Gastroesophageal sphincter (tissue), 4 donors: ENCODE measurements around the gene CGN. TPM values are rescaled to one million over a fixed set of nuclear protein-coding genes. Genes with fewer than 3 reads are reported as not detected.

Experiments
- ATAC-seq: fragments of 150-250 bp; one replicate; pipeline ENCODE4 v1.9.1; 2016; ENCODE audit warnings: mild to moderate bottlenecking, moderate library complexity
- H3K27ac ChIP-seq, 4 donors: fragments of 200-600 bp; sonication (generic) in 3 of 4; 1 replicate in 3 of 4; 2 replicates in 1 of 4; pipeline ENCODE4 v1.5.1; 2016 to 2019
- H3K27me3 ChIP-seq: fragments of 200-600 bp; sonication (generic); one replicate; pipeline ENCODE4 v1.5.1; 2019
- H3K36me3 ChIP-seq, 2 donors: fragments of 200-600 bp; sonication (generic); one replicate each; pipeline ENCODE4 v1.5.1; 2019; ENCODE audit warnings: control low read depth in 1 of 2
- H3K4me1 ChIP-seq, 3 donors: fragments of 200-600 bp; sonication (generic); 1 replicate in 2 of 3; 2 replicates in 1 of 3; pipeline ENCODE4 v1.5.1; 2016 to 2019; ENCODE audit warnings: control low read depth in 2 of 3
- H3K4me3 ChIP-seq, 2 donors: fragments of 200-600 bp; sonication (generic); one replicate each; pipeline ENCODE4 v1.5.1; 2019; ENCODE audit warnings: mild to moderate bottlenecking in 1 of 2, moderate library complexity in 1 of 2
- H3K9me3 ChIP-seq, 3 donors: fragments of 200-600 bp; sonication (generic); one replicate each; pipeline ENCODE4 v1.5.1; 2017 to 2019; ENCODE audit warnings: control low read depth in 2 of 3
- EP300 ChIP-seq: sonication (generic); formaldehyde crosslinking; IDR thresholded peaks from one replicate; pipeline ENCODE4 v1.6.1; 2017; ENCODE audit warnings: antibody characterized with exemption, mild to moderate bottlenecking
- POLR2A ChIP-seq, 2 donors: fragments of 450-650 bp; IDR thresholded peaks; one replicate each; pipeline ENCODE4 v1.6.1; 2017; ENCODE audit warnings: antibody characterized with exemption in 2 of 2, mild to moderate bottlenecking in 2 of 2, moderate library complexity in 1 of 2
- POLR2AphosphoS5 ChIP-seq: sonication (generic); formaldehyde crosslinking; IDR thresholded peaks from one replicate; pipeline ENCODE4 v1.6.1; 2017; ENCODE audit warnings: antibody characterized with exemption
- WGBS, 2 donors: methylation state at CpG; one replicate each; pipeline ENCODE4 v1.1.5; 2018; ENCODE audit warnings: low coverage in 1 of 2; 5-methylcytosine and 5-hydroxymethylcytosine counted together
- total RNA-seq, 4 donors: library from RNA; depleted of rRNA; stranded (reverse); fragments of >200 nt; gene quantifications; one replicate each; pipeline ENCODE4 v1.1.0, GENCODE V29; 2016
- TF ChIP-seq, protein P1 (sequence below), 4 experiments: fragments of 200-600 bp in 2 of 4; fragments of 450-650 bp in 2 of 4; sonication (generic) in 1 of 4; IDR thresholded peaks; one replicate each; pipeline ENCODE4 v1.5.1; 2017 to 2019; ENCODE audit warnings: antibody characterized with exemption in 4 of 4, mild to moderate bottlenecking in 2 of 4, moderate library complexity in 2 of 4

Gene CGN
- total RNA-seq, 4 donors from 2014 or later, result 0.13 to 2.2 (median 0.29) TPM

DNA sequence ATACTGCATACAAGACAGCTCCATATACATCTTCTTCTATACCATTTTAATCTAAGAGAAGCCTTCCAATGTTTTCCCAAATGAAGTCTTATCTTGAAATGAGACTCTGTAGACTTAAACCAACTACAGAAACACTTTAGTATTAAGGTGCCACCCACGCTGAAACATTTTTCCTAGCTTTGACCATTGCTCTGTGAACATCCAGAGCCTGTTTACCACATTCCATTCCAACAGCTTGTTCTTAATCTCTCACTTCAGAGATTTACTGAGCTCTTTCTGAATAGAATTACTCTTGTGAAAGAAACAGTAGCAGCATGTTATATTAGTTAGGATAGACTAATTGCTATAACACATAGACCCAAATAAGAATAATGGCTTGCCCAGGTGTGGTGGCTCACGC lies 32.3 kb upstream of the CGN start:
- Histone ChIP-seq H3K4me3 (no peak overlapping the region), H3K36me3 (no peaks in the 10 kb centered on the region), H3K27ac (no peak overlapping the region), H3K27me3 (no peaks in the 10 kb centered on the region), H3K4me1 (peaks cover 0 to 3% (median 0%) of the 10 kb centered on the region in 3 donors), H3K9me3 (peaks cover 0 to 8% (median 0%) of the 10 kb centered on the region in 3 donors)
- ATAC-seq, result no peak
- TF ChIP-seq EP300, result no peak
- no peak for TF ChIP-seq POLR2AphosphoS5
- TF ChIP-seq POLR2A (IDR thresholded peaks at IDR 0.05), result no peak
- TF ChIP-seq, protein P1, sequence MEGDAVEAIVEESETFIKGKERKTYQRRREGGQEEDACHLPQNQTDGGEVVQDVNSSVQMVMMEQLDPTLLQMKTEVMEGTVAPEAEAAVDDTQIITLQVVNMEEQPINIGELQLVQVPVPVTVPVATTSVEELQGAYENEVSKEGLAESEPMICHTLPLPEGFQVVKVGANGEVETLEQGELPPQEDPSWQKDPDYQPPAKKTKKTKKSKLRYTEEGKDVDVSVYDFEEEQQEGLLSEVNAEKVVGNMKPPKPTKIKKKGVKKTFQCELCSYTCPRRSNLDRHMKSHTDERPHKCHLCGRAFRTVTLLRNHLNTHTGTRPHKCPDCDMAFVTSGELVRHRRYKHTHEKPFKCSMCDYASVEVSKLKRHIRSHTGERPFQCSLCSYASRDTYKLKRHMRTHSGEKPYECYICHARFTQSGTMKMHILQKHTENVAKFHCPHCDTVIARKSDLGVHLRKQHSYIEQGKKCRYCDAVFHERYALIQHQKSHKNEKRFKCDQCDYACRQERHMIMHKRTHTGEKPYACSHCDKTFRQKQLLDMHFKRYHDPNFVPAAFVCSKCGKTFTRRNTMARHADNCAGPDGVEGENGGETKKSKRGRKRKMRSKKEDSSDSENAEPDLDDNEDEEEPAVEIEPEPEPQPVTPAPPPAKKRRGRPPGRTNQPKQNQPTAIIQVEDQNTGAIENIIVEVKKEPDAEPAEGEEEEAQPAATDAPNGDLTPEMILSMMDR (IDR thresholded peaks at IDR 0.05), result no peak
- 66 to 77% methylated on average over 2 of the region's 2 CpGs for WGBS, 2 donors

DNA sequence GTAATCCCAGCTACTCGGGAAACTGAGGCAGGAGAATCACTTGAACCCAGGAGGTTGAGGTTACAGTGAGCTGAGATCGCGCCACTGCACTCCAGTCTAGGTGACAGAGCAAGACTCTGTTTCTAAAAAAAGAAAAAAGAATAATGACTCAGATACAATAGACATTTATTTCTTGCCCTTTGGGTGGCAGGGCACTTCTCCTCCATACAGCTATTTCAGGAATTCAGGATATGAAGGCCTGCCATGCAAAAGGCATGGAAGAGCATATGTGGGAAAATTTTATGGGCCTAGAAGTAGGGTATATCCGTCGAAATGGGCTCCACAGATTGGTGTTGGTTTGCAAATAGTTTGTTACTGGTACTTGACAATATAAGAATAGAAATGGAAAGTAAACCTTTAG lies 31.7 kb upstream of the CGN start:
- WGBS, 2 donors, result 82 to 85% methylated on average over 5 of the region's 5 CpGs
- no peaks in the 10 kb centered on the region for H3K36me3 ChIP-seq
- no peak overlapping the region for H3K27ac ChIP-seq
- H3K27me3 ChIP-seq, result no peaks in the 10 kb centered on the region
- no peak for TF ChIP-seq POLR2A (IDR thresholded peaks at IDR 0.05)
- TF ChIP-seq EP300, result no peak
- TF ChIP-seq POLR2AphosphoS5, result no peak
- peaks cover 0 to 8% (median 0%) of the 10 kb centered on the region in 3 donors for H3K9me3 ChIP-seq
- no peak overlapping the region for H3K4me3 ChIP-seq
- no peak for ATAC-seq
- H3K4me1 ChIP-seq, result no peaks in the 10 kb centered on the region

DNA sequence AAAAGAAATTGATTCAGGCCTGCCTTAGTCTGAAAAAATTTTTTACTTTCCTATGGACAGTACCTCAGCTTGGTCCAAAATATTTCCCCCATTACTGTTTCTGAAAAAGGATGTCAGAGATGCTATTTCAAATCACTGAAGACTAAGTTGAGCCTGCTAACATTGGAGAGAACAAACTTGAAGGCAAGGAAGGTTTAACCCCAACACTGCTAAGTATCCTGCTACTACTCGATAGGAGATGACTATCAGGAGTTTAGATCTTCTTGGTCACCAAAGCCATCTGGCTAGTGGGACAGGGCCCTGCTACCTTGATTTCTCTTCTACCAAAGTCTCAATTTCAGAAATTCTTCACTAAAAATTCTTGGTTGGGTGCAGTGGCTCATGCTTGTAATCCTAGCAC lies 29.2 kb upstream of the CGN start:
- no peaks in the 10 kb centered on the region for H3K4me1 ChIP-seq
- no peaks in the 10 kb centered on the region for H3K36me3 ChIP-seq
- no peaks in the 10 kb centered on the region for H3K27me3 ChIP-seq
- no peak overlapping the region for H3K27ac ChIP-seq
- H3K4me3 ChIP-seq, result no peak overlapping the region
- no peak for TF ChIP-seq POLR2A (IDR thresholded peaks at IDR 0.05)
- TF ChIP-seq, protein P1 (IDR thresholded peaks at IDR 0.05), result no peak
- no peak for ATAC-seq
- 90 to 100% methylated on average over 1 of the region's 1 CpG for WGBS, 2 donors
- H3K9me3 ChIP-seq, result peaks cover 0 to 8% (median 0%) of the 10 kb centered on the region in 3 donors

DNA sequence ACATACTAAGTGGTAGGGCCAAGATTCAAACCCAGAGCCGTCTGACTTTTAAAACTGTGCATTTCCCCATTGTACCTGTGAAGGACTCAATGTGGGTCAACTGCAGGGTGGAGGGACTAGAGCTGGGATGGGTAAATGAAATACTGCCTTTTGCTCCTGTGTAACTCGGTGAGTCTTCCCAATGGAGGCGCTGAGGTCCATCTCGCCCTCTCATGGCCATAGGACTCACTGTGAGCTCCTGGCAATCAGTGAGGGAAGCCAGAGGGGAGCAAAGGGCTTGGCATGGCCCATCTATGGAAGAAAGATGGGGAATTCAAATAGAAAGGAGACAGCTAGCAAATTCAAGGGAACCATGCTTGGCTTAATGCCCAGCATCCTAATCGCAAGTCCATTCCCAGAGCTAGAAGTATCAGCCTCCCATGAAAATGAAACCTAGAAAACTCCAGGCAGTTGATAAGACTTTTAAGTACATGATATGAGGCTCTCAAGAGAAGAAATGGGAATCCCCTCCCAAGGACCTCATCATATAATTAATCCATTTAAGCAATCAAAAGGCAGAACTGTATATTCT lies 25.4 kb upstream of the CGN start:
- no peaks in the 10 kb centered on the region for H3K27me3 ChIP-seq
- WGBS, 2 donors, result 45 to 87% methylated on average over 5 of the region's 5 CpGs

DNA sequence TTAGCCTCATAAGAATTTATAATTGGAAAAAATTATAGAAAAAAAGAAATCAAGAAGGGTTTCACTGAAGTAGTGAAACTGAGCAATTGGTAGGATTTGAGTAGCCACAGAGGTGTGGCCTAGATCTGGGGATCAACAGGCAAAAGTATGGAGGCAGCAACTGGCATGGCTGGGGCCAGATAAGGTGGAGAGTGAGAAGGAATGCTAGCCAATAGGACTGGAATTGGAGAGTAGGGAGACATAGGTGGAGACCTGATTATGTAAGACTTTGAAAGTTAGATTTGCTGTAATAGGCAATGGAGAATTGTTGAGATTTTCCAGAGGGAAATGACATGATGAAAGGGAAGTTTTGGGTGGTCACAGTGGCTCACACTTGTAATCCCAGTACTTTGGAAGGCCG lies 24.6 kb upstream of the CGN start:
- Histone ChIP-seq H3K36me3 (no peaks in the 10 kb centered on the region), H3K9me3 (peaks cover 0 to 8% (median 0%) of the 10 kb centered on the region in 3 donors), H3K4me3 (no peak overlapping the region), H3K27ac (no peak overlapping the region), H3K27me3 (no peaks in the 10 kb centered on the region), H3K4me1 (no peaks in the 10 kb centered on the region)
- WGBS, 2 donors, result 75% methylated on average over 1 of the region's 1 CpG; no CpG with 5 or more reads in 1 of the 2 donors
- TF ChIP-seq, protein P1 (IDR thresholded peaks at IDR 0.05), result no peak
- TF ChIP-seq POLR2A (IDR thresholded peaks at IDR 0.05) (no peak), POLR2AphosphoS5 (no peak), EP300 (no peak)
- ATAC-seq, result no peak

More for the DNA sequence above, 25.4 kb upstream of the CGN start:
- Histone ChIP-seq H3K4me3 (no peak overlapping the region), H3K27ac (no peak overlapping the region), H3K36me3 (no peaks in the 10 kb centered on the region), H3K9me3 (peaks cover 0 to 8% (median 0%) of the 10 kb centered on the region in 3 donors), H3K4me1 (no peaks in the 10 kb centered on the region)
- TF ChIP-seq EP300 (no peak), POLR2AphosphoS5 (no peak), POLR2A (IDR thresholded peaks at IDR 0.05) (no peak)
- TF ChIP-seq, protein P1 (IDR thresholded peaks at IDR 0.05), result no peak
- ATAC-seq, result no peak
